WTC11 (cell line): ENCODE data around the gene ZNF664. TPM values are rescaled to one million over a fixed set of nuclear protein-coding genes. Genes with fewer than 3 reads are reported as not detected.

Experiments
- ATAC-seq: fragments of 200-7000 bp; cut with Tn5 transposase; 2 replicates; pipeline ENCODE4 v1.10.0; 2021; ENCODE audit warnings: mild to moderate bottlenecking, moderate library complexity
- CTCF ChIA-PET: fragments of 300-600 bp; sonication (Branson Sonifier 250); formaldehyde crosslinking; loops from one replicate; lab custom pipeline; 2021; ENCODE audit warnings: antibody characterized with exemption; lab: Charles Lee
- POLR2A ChIA-PET: fragments of 350-600 bp; sonication (Branson Sonifier 250); formaldehyde crosslinking; loops from one replicate; lab custom pipeline; 2021; ENCODE audit warnings: antibody characterized with exemption; lab: Charles Lee
- DNase-seq: peaks from one replicate; pipeline ENCODE4 v3.0.0; 2021; ENCODE audit warnings: low spot score
- H3K27ac Mint-ChIP-seq: 2 replicates; pipeline ENCODE4 v1.8.0; 2021; ENCODE audit warnings: mixed read lengths
- H3K27me3 Mint-ChIP-seq: 2 replicates; pipeline ENCODE4 v1.8.0; 2021; ENCODE audit warnings: low read depth, mild to moderate bottlenecking, moderate library complexity, mixed read lengths
- H3K36me3 Mint-ChIP-seq: 2 replicates; pipeline ENCODE4 v1.8.0; 2021; ENCODE audit warnings: mixed read lengths
- H3K4me1 Mint-ChIP-seq: 2 replicates; pipeline ENCODE4 v1.8.0; 2022; ENCODE audit warnings: mixed read lengths
- H3K4me3 Mint-ChIP-seq: 2 replicates; pipeline ENCODE4 v1.8.0; 2021; ENCODE audit warnings: mild to moderate bottlenecking, moderate library complexity, mixed read lengths
- H3K9me3 Mint-ChIP-seq: 2 replicates; pipeline ENCODE4 v1.8.0; 2021; ENCODE audit warnings: mixed read lengths
- ATF2 ChIP-seq: sonication (generic); formaldehyde crosslinking; IDR thresholded peaks from 2 replicates; pipeline ENCODE4 v1.8.1; 2022; ENCODE audit warnings: low read depth, missing genetic modification reagents, borderline replicate concordance
- ATF6 ChIP-seq: sonication (generic); formaldehyde crosslinking; IDR thresholded peaks from 2 replicates; pipeline ENCODE4 v1.8.1; 2023; ENCODE audit warnings: mild to moderate bottlenecking, missing genetic modification reagents
- ELF4 ChIP-seq: sonication (generic); formaldehyde crosslinking; IDR thresholded peaks from 2 replicates; pipeline ENCODE4 v1.8.1; 2022; ENCODE audit warnings: low read depth, mild to moderate bottlenecking, moderate library complexity, missing genetic modification reagents
- FOXP4 ChIP-seq: sonication (generic); formaldehyde crosslinking; IDR thresholded peaks from 2 replicates; pipeline ENCODE4 v1.8.0; 2022; ENCODE audit warnings: mild to moderate bottlenecking, missing genetic modification reagents
- GRHL2 ChIP-seq: fragments of 250-450 bp; sonication (Bioruptor Pico); IDR thresholded peaks from 2 replicates; pipeline ENCODE4 v1.8.0; 2022; ENCODE audit warnings: mild to moderate bottlenecking, moderate library complexity; ENCODE audit not compliant: insufficient replicate concordance, severe bottlenecking
- JAZF1 ChIP-seq: fragments of 250-450 bp; sonication (Bioruptor Pico); IDR thresholded peaks from 2 replicates; pipeline ENCODE4 v1.9.0; 2021; ENCODE audit warnings: moderate library complexity, mild to moderate bottlenecking, inconsistent platforms
- NFATC4 ChIP-seq: fragments of 250-450 bp; sonication (Bioruptor Pico); IDR thresholded peaks from 2 replicates; pipeline ENCODE4 v1.9.0; 2021; ENCODE audit warnings: mild to moderate bottlenecking
- NFE2L1 ChIP-seq: sonication (generic); formaldehyde crosslinking; IDR thresholded peaks from 2 replicates; pipeline ENCODE4 v1.8.1; 2023; ENCODE audit warnings: missing genetic modification reagents
- NR1H2 ChIP-seq: sonication (generic); formaldehyde crosslinking; IDR thresholded peaks from 2 replicates; pipeline ENCODE4 v1.9.0; 2021; ENCODE audit warnings: mild to moderate bottlenecking, moderate library complexity, missing genetic modification reagents
- NR2C2 ChIP-seq: sonication (generic); formaldehyde crosslinking; IDR thresholded peaks from 2 replicates; pipeline ENCODE4 v1.8.0; 2022; ENCODE audit warnings: mild to moderate bottlenecking, missing genetic modification reagents
- NR3C1 ChIP-seq: sonication (generic); formaldehyde crosslinking; conservative IDR thresholded peaks from 2 replicates; pipeline ENCODE4 v1.8.1; 2023; ENCODE audit warnings: low read depth, mild to moderate bottlenecking, missing genetic modification reagents
- PRRX2 ChIP-seq: fragments of 250-450 bp; sonication (Bioruptor Pico); IDR thresholded peaks from 2 replicates; pipeline ENCODE4 v1.8.0; 2021; ENCODE audit warnings: mild to moderate bottlenecking
- SMAD4 ChIP-seq: sonication (generic); formaldehyde crosslinking; IDR thresholded peaks from 2 replicates; pipeline ENCODE4 v1.8.0; 2022; ENCODE audit warnings: mild to moderate bottlenecking, missing genetic modification reagents
- ZBTB43 ChIP-seq: sonication (generic); formaldehyde crosslinking; IDR thresholded peaks from 2 replicates; pipeline ENCODE4 v1.8.1; 2023; ENCODE audit warnings: mild to moderate bottlenecking, missing genetic modification reagents
- ZNF396 ChIP-seq: fragments of 250-450 bp; sonication (Bioruptor Pico); IDR thresholded peaks from 2 replicates; pipeline ENCODE4 v1.8.0; 2021; ENCODE audit warnings: mild to moderate bottlenecking, moderate library complexity, borderline replicate concordance
- ZNF416 ChIP-seq: fragments of 250-450 bp; sonication (Bioruptor Pico); IDR thresholded peaks from 2 replicates; pipeline ENCODE4 v1.9.0; 2021; ENCODE audit warnings: mild to moderate bottlenecking, inconsistent platforms
- ZNF512 ChIP-seq: sonication (generic); formaldehyde crosslinking; IDR thresholded peaks from 2 replicates; pipeline ENCODE4 v1.8.1; 2022; ENCODE audit warnings: missing genetic modification reagents, borderline replicate concordance
- total RNA-seq: library from RNA; stranded (reverse); gene quantifications from 3 replicates; pipeline ENCODE4 v1.2.3, GENCODE V29; 2021
- TF ChIP-seq, protein P1 (sequence below): sonication (generic); formaldehyde crosslinking; conservative IDR thresholded peaks from 2 replicates; pipeline ENCODE4 v1.8.1; 2022; ENCODE audit warnings: mild to moderate bottlenecking, missing genetic modification reagents
- TF ChIP-seq, protein P2 (sequence below): sonication (generic); formaldehyde crosslinking; IDR thresholded peaks from 2 replicates; pipeline ENCODE4 v1.8.0; 2022; ENCODE audit warnings: mild to moderate bottlenecking, missing genetic modification reagents
- TF ChIP-seq, protein P3 (sequence below): sonication (generic); formaldehyde crosslinking; conservative IDR thresholded peaks from 2 replicates; pipeline ENCODE4 v1.8.1; 2023; ENCODE audit warnings: mild to moderate bottlenecking, low read depth, missing genetic modification reagents, moderate library complexity

Gene ZNF664
- total RNA-seq, 1 experiment from 2014 or later, result 61.7 TPM

DNA sequence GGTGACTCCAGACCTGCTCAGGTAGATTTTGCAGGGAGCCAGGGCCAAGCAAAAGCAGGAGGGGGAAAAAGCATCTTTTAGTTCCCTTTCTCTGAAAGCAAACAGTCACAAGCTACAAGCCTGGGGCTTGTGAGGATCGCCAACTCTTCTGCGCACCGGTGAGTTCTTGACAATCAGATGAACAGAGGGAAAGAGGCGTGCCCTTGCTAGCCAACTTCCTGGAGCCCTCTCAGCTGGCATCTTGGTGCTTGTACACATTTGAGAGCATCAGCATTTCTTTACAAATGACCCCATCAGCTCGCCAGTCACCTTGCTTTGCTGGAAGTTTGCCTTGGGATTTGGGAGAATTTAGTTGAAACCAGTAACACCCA is 55.5 kb downstream of the ZNF664 start:
- peaks cover 8% of the 10 kb centered on the region for H3K4me1 Mint-ChIP-seq
- ChIA-PET CTCF (interaction anchor here (1.2 to 1.3 kb wide), 2 partner anchors 45 to 123 kb away, joined by 3 to 6 read pairs; no protein-coding TSS in a partner anchor), POLR2A (no interaction called here)
- no peak overlapping the region for H3K27ac Mint-ChIP-seq
- DNase-seq, result no peak
- H3K36me3 Mint-ChIP-seq, result peaks cover 8% of the 10 kb centered on the region; the same call in 1 of the 2 replicates
- no peak overlapping the region for H3K4me3 Mint-ChIP-seq
- no peak for ATAC-seq
- peaks cover 8% of the 10 kb centered on the region for H3K27me3 Mint-ChIP-seq
- TF ChIP-seq, protein P1, sequence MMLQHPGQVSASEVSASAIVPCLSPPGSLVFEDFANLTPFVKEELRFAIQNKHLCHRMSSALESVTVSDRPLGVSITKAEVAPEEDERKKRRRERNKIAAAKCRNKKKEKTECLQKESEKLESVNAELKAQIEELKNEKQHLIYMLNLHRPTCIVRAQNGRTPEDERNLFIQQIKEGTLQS (CRISPR knock-in tag), result no peak
- no peak for TF ChIP-seq NFE2L1
- no peak for TF ChIP-seq ZNF512
- TF ChIP-seq ATF2 (CRISPR knock-in tag), result no peak
- no peak for TF ChIP-seq GRHL2
- TF ChIP-seq, all 79 proteins: peak for 0
- peaks cover 16% of the 10 kb centered on the region for H3K9me3 Mint-ChIP-seq

DNA sequence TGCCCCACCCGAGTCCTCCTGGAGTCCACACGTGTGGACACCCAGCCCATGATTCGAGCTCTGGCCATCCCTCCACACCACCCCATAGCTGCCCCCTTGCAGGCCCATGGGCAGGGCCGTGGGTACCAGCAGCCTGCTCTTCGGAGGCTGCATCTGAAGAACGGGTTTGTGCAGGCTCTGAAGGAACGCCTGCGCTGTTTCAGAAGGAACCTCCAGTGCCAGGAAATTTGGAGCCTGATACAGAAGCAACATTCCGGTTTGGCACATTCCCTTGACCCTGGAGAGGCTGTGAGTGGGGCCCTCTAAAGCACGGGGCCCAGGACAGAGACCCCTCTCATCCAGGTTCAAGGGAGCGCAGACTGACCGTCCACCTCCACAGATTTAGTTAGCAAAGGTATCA is 57.0 kb downstream of the ZNF664 start:
- Mint-ChIP-seq H3K4me1 (peaks cover 8% of the 10 kb centered on the region), H3K27me3 (peaks cover 8% of the 10 kb centered on the region), H3K9me3 (peaks cover 16% of the 10 kb centered on the region), H3K4me3 (no peak overlapping the region), H3K27ac (no peak overlapping the region), H3K36me3 (peaks cover 8% of the 10 kb centered on the region; the same call in 1 of the 2 replicates)
- CTCF ChIA-PET, result interaction anchor here (0.9 to 3.4 kb wide), 4 partner anchors 10 to 289 kb away, joined by 3 to 24 read pairs (median 6); no protein-coding TSS in a partner anchor
- POLR2A ChIA-PET, result no interaction called here
- ATAC-seq (no peak), DNase-seq (no peak)
- TF ChIP-seq NFATC4 (CRISPR knock-in tag) (no peak), JAZF1 (CRISPR knock-in tag) (no peak), PRRX2 (CRISPR knock-in tag) (no peak), ZNF396 (CRISPR knock-in tag) (no peak), ATF6 (CRISPR knock-in tag) (no peak), NR2C2 (no peak), NR3C1 (no peak), NR1H2 (CRISPR knock-in tag) (no peak), ZBTB43 (CRISPR knock-in tag) (no peak), ELF4 (CRISPR knock-in tag) (no peak), ZNF416 (no peak), SMAD4 (no peak), FOXP4 (CRISPR knock-in tag) (no peak)
- TF ChIP-seq, protein P2, sequence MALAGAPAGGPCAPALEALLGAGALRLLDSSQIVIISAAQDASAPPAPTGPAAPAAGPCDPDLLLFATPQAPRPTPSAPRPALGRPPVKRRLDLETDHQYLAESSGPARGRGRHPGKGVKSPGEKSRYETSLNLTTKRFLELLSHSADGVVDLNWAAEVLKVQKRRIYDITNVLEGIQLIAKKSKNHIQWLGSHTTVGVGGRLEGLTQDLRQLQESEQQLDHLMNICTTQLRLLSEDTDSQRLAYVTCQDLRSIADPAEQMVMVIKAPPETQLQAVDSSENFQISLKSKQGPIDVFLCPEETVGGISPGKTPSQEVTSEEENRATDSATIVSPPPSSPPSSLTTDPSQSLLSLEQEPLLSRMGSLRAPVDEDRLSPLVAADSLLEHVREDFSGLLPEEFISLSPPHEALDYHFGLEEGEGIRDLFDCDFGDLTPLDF, result no peak
- TF ChIP-seq, protein P3, sequence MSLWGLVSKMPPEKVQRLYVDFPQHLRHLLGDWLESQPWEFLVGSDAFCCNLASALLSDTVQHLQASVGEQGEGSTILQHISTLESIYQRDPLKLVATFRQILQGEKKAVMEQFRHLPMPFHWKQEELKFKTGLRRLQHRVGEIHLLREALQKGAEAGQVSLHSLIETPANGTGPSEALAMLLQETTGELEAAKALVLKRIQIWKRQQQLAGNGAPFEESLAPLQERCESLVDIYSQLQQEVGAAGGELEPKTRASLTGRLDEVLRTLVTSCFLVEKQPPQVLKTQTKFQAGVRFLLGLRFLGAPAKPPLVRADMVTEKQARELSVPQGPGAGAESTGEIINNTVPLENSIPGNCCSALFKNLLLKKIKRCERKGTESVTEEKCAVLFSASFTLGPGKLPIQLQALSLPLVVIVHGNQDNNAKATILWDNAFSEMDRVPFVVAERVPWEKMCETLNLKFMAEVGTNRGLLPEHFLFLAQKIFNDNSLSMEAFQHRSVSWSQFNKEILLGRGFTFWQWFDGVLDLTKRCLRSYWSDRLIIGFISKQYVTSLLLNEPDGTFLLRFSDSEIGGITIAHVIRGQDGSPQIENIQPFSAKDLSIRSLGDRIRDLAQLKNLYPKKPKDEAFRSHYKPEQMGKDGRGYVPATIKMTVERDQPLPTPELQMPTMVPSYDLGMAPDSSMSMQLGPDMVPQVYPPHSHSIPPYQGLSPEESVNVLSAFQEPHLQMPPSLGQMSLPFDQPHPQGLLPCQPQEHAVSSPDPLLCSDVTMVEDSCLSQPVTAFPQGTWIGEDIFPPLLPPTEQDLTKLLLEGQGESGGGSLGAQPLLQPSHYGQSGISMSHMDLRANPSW, result no peak
- TF ChIP-seq, all 79 proteins: peak for 0
